Gastrocnemius medialis (tissue), 4 donors: ENCODE results near the gene SPDYE18. TPM values are rescaled to one million over a fixed set of nuclear protein-coding genes. Genes with fewer than 3 reads are reported as not detected.
"Not testable (repeated sequence)": the region's sequence is repeated elsewhere in the genome, so short reads cannot be mapped to it uniquely, and the experiment has no call there.

ENCODE experiments used
- ATAC-seq, 2 donors: fragments of 150-250 bp; one replicate each; pipeline ENCODE4 v1.9.1; 2016
- DNase-seq, 2 donors: peaks; one replicate each; pipeline ENCODE4 v3.0.0-alpha.2; 2019
- H3K27ac ChIP-seq, 4 donors: fragments of 200-600 bp; sonication (generic); 1 replicate in 1 of 4; 2 replicates in 3 of 4; pipeline ENCODE4 v1.5.1; 2016 to 2018; ENCODE audit warnings: mild to moderate bottlenecking in 2 of 4, moderate library complexity in 1 of 4
- H3K27me3 ChIP-seq, 3 donors: fragments of 200-600 bp; sonication (generic) in 2 of 3; 1 replicate in 1 of 3; 2 replicates in 2 of 3; pipeline versions ENCODE4 v1.5.1 to v1.6.0; 2016 to 2019; ENCODE audit warnings: mild to moderate bottlenecking in 1 of 3, moderate library complexity in 1 of 3
- H3K36me3 ChIP-seq, 2 donors: fragments of 200-600 bp; sonication (generic) in 1 of 2; one replicate each; pipeline ENCODE4 v1.5.1; 2017 to 2018
- H3K4me1 ChIP-seq, 2 donors: fragments of 200-600 bp; sonication (generic) in 1 of 2; one replicate each; pipeline ENCODE4 v1.5.1; 2016 to 2017; ENCODE audit warnings: mild to moderate bottlenecking in 2 of 2
- H3K4me3 ChIP-seq, 4 donors: fragments of 200-600 bp; sonication (generic) in 3 of 4; 1 replicate in 1 of 4; 2 replicates in 3 of 4; pipeline ENCODE4 v1.5.1; 2016 to 2019; ENCODE audit warnings: mild to moderate bottlenecking in 2 of 4
- H3K9me3 ChIP-seq, 3 donors: fragments of 200-600 bp; sonication (generic) in 2 of 3; 1 replicate in 1 of 3; 2 replicates in 2 of 3; pipeline ENCODE4 v1.5.1; 2016 to 2019
- in situ Hi-C, 4 donors: fragments of 200-750 bp; cut with MboI; loops; one replicate each; pipeline versions ENCODE4 v1.15.0 to v1.8.0; 2017; ENCODE audit warnings: low sequenced_read_pairs in 4 of 4
- intact Hi-C: fragments of 100-400 bp; cut with DNase I; formaldehyde crosslinking; loops from one replicate; pipeline ENCODE4 v1.15.1; 2023; ENCODE audit warnings: low total_unique reads
- total RNA-seq, 4 donors: library from RNA; depleted of rRNA; stranded (reverse); fragments of >200 nt; gene quantifications; one replicate each; pipeline versions ENCODE4 v1.1.0 to v1.2.3, GENCODE V29; 2016

SPDYE18 gene
- total RNA-seq, 4 donors from 2014 or later, result 0.32 to 3.0 TPM; not detected in 2

- H3K27me3 ChIP-seq, in situ Hi-C loops, intact Hi-C loops: not testable (repeated sequence)
Measured at GRCh38 chr7:77004151-77004550, 58.2 kb downstream of the SPDYE18 start.

GRCh38 chr7:77003241-77003640 lies 59.1 kb downstream of the SPDYE18 start:
- H3K9me3 ChIP-seq, H3K36me3 ChIP-seq, H3K4me1 ChIP-seq, DNase-seq, intact Hi-C loops, H3K27ac ChIP-seq, ATAC-seq, H3K27me3 ChIP-seq, in situ Hi-C loops, H3K4me3 ChIP-seq: not testable (repeated sequence)

More at GRCh38 chr7:77004151-77004550, 58.2 kb downstream of the SPDYE18 start:
- H3K27ac ChIP-seq, H3K9me3 ChIP-seq, DNase-seq, H3K4me1 ChIP-seq, H3K36me3 ChIP-seq, H3K4me3 ChIP-seq, ATAC-seq: not testable (repeated sequence)

GRCh38 chr7:77002678-77003233 lies 59.6 kb downstream of the SPDYE18 start:
- intact Hi-C loops, H3K4me3 ChIP-seq, H3K27ac ChIP-seq, in situ Hi-C loops, H3K27me3 ChIP-seq, H3K36me3 ChIP-seq, H3K9me3 ChIP-seq, H3K4me1 ChIP-seq, DNase-seq, ATAC-seq: not testable (repeated sequence)

DNA sequence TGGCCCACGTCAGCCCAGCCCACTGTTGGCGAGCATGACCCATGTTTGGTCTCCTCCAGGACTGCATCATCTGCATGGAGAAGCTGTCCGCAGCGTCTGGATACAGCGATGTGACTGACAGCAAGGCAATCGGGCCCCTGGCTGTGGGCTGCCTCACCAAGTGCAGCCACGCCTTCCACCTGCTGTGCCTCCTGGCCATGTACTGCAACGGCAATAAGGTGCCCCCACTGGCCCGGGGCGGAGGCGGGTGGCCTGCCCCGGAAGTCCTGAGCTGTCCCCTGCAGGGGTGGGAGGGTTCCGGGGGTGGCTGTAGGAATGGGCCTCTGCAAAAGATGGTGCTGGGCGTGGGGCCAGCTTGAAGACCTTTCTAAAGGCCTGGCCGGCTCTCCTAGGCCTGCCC lies 60.3 kb downstream of the SPDYE18 start:
- not testable (repeated sequence) for DNase-seq, ATAC-seq

More for the DNA sequence above, 60.3 kb downstream of the SPDYE18 start:
- H3K4me1 ChIP-seq, H3K4me3 ChIP-seq, H3K27me3 ChIP-seq, H3K36me3 ChIP-seq, H3K9me3 ChIP-seq, in situ Hi-C loops, intact Hi-C loops, H3K27ac ChIP-seq: not testable (repeated sequence)

Other genes with a start within 250 kb of the SPDYE18 start
- not detected for gene SPDYE17, start 30.2 kb downstream of the SPDYE18 start, total RNA-seq
- gene CCDC146, start 60.1 kb upstream of the SPDYE18 start, total RNA-seq, result 1 to 10 TPM; 1.4 to 4.3 (median 2.8) TPM
- gene FGL2, start 137.3 kb upstream of the SPDYE18 start, total RNA-seq, result 1 to 10 TPM; 1.7 to 5.8 (median 5.4) TPM